Muscle layer of colon (tissue), 2 donors: ENCODE data around the gene MT1M.
A peak's percentile ranks its signal among the peaks of the same experiment; 100 is the strongest.
"Not testable (repeated sequence)": the region's sequence is repeated elsewhere in the genome, so short reads cannot be mapped to it uniquely, and the experiment has no call there.

Experiments
- H3K27ac ChIP-seq: one replicate; pipeline ENCODE4 v1.7.0; 2013; ENCODE audit warnings: low read depth, mild to moderate bottlenecking, low read length, moderate library complexity
- H3K27me3 ChIP-seq, 2 donors: one replicate each; pipeline ENCODE4 v1.7.0; 2013; ENCODE audit warnings: low read length in 2 of 2, mild to moderate bottlenecking in 2 of 2; ENCODE audit not compliant: insufficient read depth in 2 of 2, control insufficient read depth in 1 of 2
- H3K36me3 ChIP-seq: one replicate; pipeline ENCODE4 v1.7.0; 2013; ENCODE audit warnings: mild to moderate bottlenecking, low read length; ENCODE audit not compliant: insufficient read depth
- H3K4me1 ChIP-seq: one replicate; pipeline ENCODE4 v1.7.0; 2013; ENCODE audit warnings: mild to moderate bottlenecking, low read length; ENCODE audit not compliant: insufficient read depth
- H3K4me3 ChIP-seq, 2 donors: one replicate each; pipeline ENCODE4 v1.7.0; 2013; ENCODE audit warnings: low read length in 2 of 2, low read depth in 1 of 2, mild to moderate bottlenecking in 1 of 2, moderate library complexity in 1 of 2
- H3K9ac ChIP-seq: one replicate; pipeline ENCODE4 v1.7.0; 2013; ENCODE audit warnings: low read length
- H3K9me3 ChIP-seq: one replicate; pipeline ENCODE4 v1.7.0; 2013; ENCODE audit warnings: mild to moderate bottlenecking, low read length
- donor health status: abdominal sarcoma.
- donor health status: Adenocarcinoma of cecum.

Gene MT1M

GRCh38 chr16:56632156-56632847 is at the start of gene MT1M:
TSS of gene MT1M (plus strand) at chr16:56632659. CDS start at chr16:56632732, 73 bp downstream.
- H3K4me1 ChIP-seq = peaks cover 26% of the 10 kb centered on the region
- no peaks in the 10 kb centered on the region for H3K9me3 ChIP-seq
- peaks cover 24 to 38% of the 10 kb centered on the region in 2 donors for H3K27me3 ChIP-seq
- H3K36me3 ChIP-seq = no peaks in the 10 kb centered on the region
- peak within 1 kb of the TSS; percentile 53 for H3K9ac ChIP-seq
- H3K27ac ChIP-seq = peak within 1 kb of the TSS; percentile 42
- peak within 1 kb of the TSS; percentile 51 to 63 for H3K4me3 ChIP-seq

- not testable (repeated sequence) for H3K4me3 ChIP-seq, H3K36me3 ChIP-seq, H3K27ac ChIP-seq, H3K4me1 ChIP-seq, H3K9me3 ChIP-seq, H3K9ac ChIP-seq
- peaks cover 0 to 11% of the 10 kb centered on the region in 2 donors for H3K27me3 ChIP-seq
These were observed 49.5 kb upstream of the MT1M start for GRCh38 chr16:56582911-56583310.

GRCh38 chr16:56583351-56584168 is 48.9 kb upstream of the MT1M start:
- no peaks in the 10 kb centered on the region for H3K9me3 ChIP-seq
- peaks cover 0 to 17% of the 10 kb centered on the region in 2 donors for H3K27me3 ChIP-seq
- no peaks in the 10 kb centered on the region for H3K4me1 ChIP-seq
- no peak overlapping the region for H3K4me3 ChIP-seq
- no peak overlapping the region for H3K9ac ChIP-seq
- H3K36me3 ChIP-seq = no peaks in the 10 kb centered on the region
- no peak overlapping the region for H3K27ac ChIP-seq

GRCh38 chr16:56584276-56584675 is 48.2 kb upstream of the MT1M start:
- no peaks in the 10 kb centered on the region for H3K36me3 ChIP-seq
- no peaks in the 10 kb centered on the region for H3K4me1 ChIP-seq
- no peak overlapping the region for H3K27ac ChIP-seq
- peaks cover 4 to 25% of the 10 kb centered on the region in 2 donors for H3K27me3 ChIP-seq
- H3K4me3 ChIP-seq = no peak overlapping the region
- H3K9ac ChIP-seq = no peak overlapping the region
- no peaks in the 10 kb centered on the region for H3K9me3 ChIP-seq

GRCh38 chr16:56588781-56589140 is 43.7 kb upstream of the MT1M start:
- H3K4me3 ChIP-seq = no peak overlapping the region
- peaks cover 4 to 39% of the 10 kb centered on the region in 2 donors for H3K27me3 ChIP-seq
- no peak overlapping the region for H3K27ac ChIP-seq
- no peaks in the 10 kb centered on the region for H3K36me3 ChIP-seq
- no peaks in the 10 kb centered on the region for H3K4me1 ChIP-seq
- no peak overlapping the region for H3K9ac ChIP-seq
- no peaks in the 10 kb centered on the region for H3K9me3 ChIP-seq

GRCh38 chr16:56589141-56590039 is 43.1 kb upstream of the MT1M start, which contains the start of gene MT3:
TSS of gene MT3 (plus strand) at chr16:56589528. CDS start at chr16:56589591, 63 bp downstream.
- Histone ChIP-seq H3K9me3 (no peaks in the 10 kb centered on the region), H3K36me3 (no peaks in the 10 kb centered on the region), H3K9ac (no peak within 1 kb of the TSS), H3K27me3 (peaks cover 4 to 39% of the 10 kb centered on the region in 2 donors), H3K27ac (no peak within 1 kb of the TSS), H3K4me1 (no peaks in the 10 kb centered on the region), H3K4me3 (peak within 1 kb of the TSS; percentile 35 to 42)

- no peak overlapping the region for H3K27ac ChIP-seq
- H3K4me3 ChIP-seq = no peak overlapping the region
- H3K9me3 ChIP-seq = no peaks in the 10 kb centered on the region
- H3K27me3 ChIP-seq = peaks cover 4 to 34% of the 10 kb centered on the region in 2 donors
- H3K4me1 ChIP-seq = no peaks in the 10 kb centered on the region
- no peaks in the 10 kb centered on the region for H3K36me3 ChIP-seq
- no peak overlapping the region for H3K9ac ChIP-seq
These were observed 40.9 kb upstream of the MT1M start for GRCh38 chr16:56591377-56592060.

- H3K4me3 ChIP-seq = no peak overlapping the region
- no peaks in the 10 kb centered on the region for H3K9me3 ChIP-seq
- no peak overlapping the region for H3K9ac ChIP-seq
- H3K36me3 ChIP-seq = no peaks in the 10 kb centered on the region
- no peaks in the 10 kb centered on the region for H3K4me1 ChIP-seq
- H3K27me3 ChIP-seq = peaks cover 3 to 20% of the 10 kb centered on the region in 2 donors
- no peak overlapping the region for H3K27ac ChIP-seq
These were observed 38.7 kb upstream of the MT1M start for GRCh38 chr16:56593573-56594291.

- H3K4me1 ChIP-seq = no peaks in the 10 kb centered on the region
- H3K27me3 ChIP-seq = peaks cover 0 to 15% of the 10 kb centered on the region in 2 donors
- no peak overlapping the region for H3K27ac ChIP-seq
- H3K36me3 ChIP-seq = no peaks in the 10 kb centered on the region
- no peaks in the 10 kb centered on the region for H3K9me3 ChIP-seq
- no peak overlapping the region for H3K4me3 ChIP-seq
- H3K9ac ChIP-seq = no peak overlapping the region
These were observed 38.2 kb upstream of the MT1M start for GRCh38 chr16:56594292-56594619.

- Histone ChIP-seq H3K9ac (no peak overlapping the region), H3K36me3 (no peaks in the 10 kb centered on the region), H3K27ac (no peak overlapping the region), H3K27me3 (no peaks in the 10 kb centered on the region), H3K4me3 (no peak overlapping the region), H3K9me3 (no peaks in the 10 kb centered on the region), H3K4me1 (no peaks in the 10 kb centered on the region)
These were observed 32.0 kb upstream of the MT1M start for GRCh38 chr16:56600398-56600999.
